WTC11 (cell line): Measurements from ENCODE around the gene KRT85. TPM values are rescaled to one million over a fixed set of nuclear protein-coding genes. Genes with fewer than 3 reads are reported as not detected.

Source experiments
- ATAC-seq: fragments of 200-7000 bp; cut with Tn5 transposase; 2 replicates; pipeline ENCODE4 v1.10.0; 2021; ENCODE audit warnings: mild to moderate bottlenecking, moderate library complexity
- CTCF ChIA-PET: fragments of 300-600 bp; sonication (Branson Sonifier 250); formaldehyde crosslinking; loops from one replicate; lab custom pipeline; 2021; ENCODE audit warnings: antibody characterized with exemption; lab: Charles Lee
- POLR2A ChIA-PET: fragments of 350-600 bp; sonication (Branson Sonifier 250); formaldehyde crosslinking; loops from one replicate; lab custom pipeline; 2021; ENCODE audit warnings: antibody characterized with exemption; lab: Charles Lee
- DNase-seq: peaks from one replicate; pipeline ENCODE4 v3.0.0; 2021; ENCODE audit warnings: low spot score
- H3K27ac Mint-ChIP-seq: 2 replicates; pipeline ENCODE4 v1.8.0; 2021; ENCODE audit warnings: mixed read lengths
- H3K27me3 Mint-ChIP-seq: 2 replicates; pipeline ENCODE4 v1.8.0; 2021; ENCODE audit warnings: low read depth, mild to moderate bottlenecking, moderate library complexity, mixed read lengths
- H3K36me3 Mint-ChIP-seq: 2 replicates; pipeline ENCODE4 v1.8.0; 2021; ENCODE audit warnings: mixed read lengths
- H3K4me1 Mint-ChIP-seq: 2 replicates; pipeline ENCODE4 v1.8.0; 2022; ENCODE audit warnings: mixed read lengths
- H3K4me3 Mint-ChIP-seq: 2 replicates; pipeline ENCODE4 v1.8.0; 2021; ENCODE audit warnings: mild to moderate bottlenecking, moderate library complexity, mixed read lengths
- H3K9me3 Mint-ChIP-seq: 2 replicates; pipeline ENCODE4 v1.8.0; 2021; ENCODE audit warnings: mixed read lengths
- CBFB ChIP-seq: sonication (generic); formaldehyde crosslinking; IDR thresholded peaks from 2 replicates; pipeline ENCODE4 v1.8.1; 2022; ENCODE audit warnings: mild to moderate bottlenecking, low read depth, missing genetic modification reagents
- CREM ChIP-seq: sonication (generic); formaldehyde crosslinking; IDR thresholded peaks from 2 replicates; pipeline ENCODE4 v1.8.1; 2022; ENCODE audit warnings: mild to moderate bottlenecking, missing genetic modification reagents, moderate library complexity
- HMGA2 ChIP-seq: fragments of 250-450 bp; sonication (Bioruptor Pico); IDR thresholded peaks from 2 replicates; pipeline ENCODE4 v1.4.0; 2021; ENCODE audit warnings: mild to moderate bottlenecking, moderate library complexity
- NR1H2 ChIP-seq: sonication (generic); formaldehyde crosslinking; IDR thresholded peaks from 2 replicates; pipeline ENCODE4 v1.9.0; 2021; ENCODE audit warnings: mild to moderate bottlenecking, moderate library complexity, missing genetic modification reagents
- PRRX2 ChIP-seq: fragments of 250-450 bp; sonication (Bioruptor Pico); IDR thresholded peaks from 2 replicates; pipeline ENCODE4 v1.8.0; 2021; ENCODE audit warnings: mild to moderate bottlenecking
- SOX15 ChIP-seq: fragments of 250-450 bp; sonication (Bioruptor Pico); IDR thresholded peaks from 2 replicates; pipeline ENCODE4 v1.9.0; 2021; ENCODE audit warnings: mild to moderate bottlenecking
- TEAD1 ChIP-seq: sonication (generic); formaldehyde crosslinking; IDR thresholded peaks from 2 replicates; pipeline ENCODE4 v1.8.0; 2022; ENCODE audit warnings: mild to moderate bottlenecking, missing genetic modification reagents
- ZNF219 ChIP-seq: sonication (generic); formaldehyde crosslinking; IDR thresholded peaks from 2 replicates; pipeline ENCODE4 v1.8.0; 2023; ENCODE audit warnings: missing genetic modification reagents, mild to moderate bottlenecking, borderline replicate concordance
- ZNF263 ChIP-seq: sonication (generic); formaldehyde crosslinking; IDR thresholded peaks from 2 replicates; pipeline ENCODE4 v1.8.1; 2022; ENCODE audit warnings: low read depth, mild to moderate bottlenecking, moderate library complexity, missing genetic modification reagents
- ZNF423 ChIP-seq: fragments of 250-450 bp; sonication (Bioruptor Pico); IDR thresholded peaks from 2 replicates; pipeline ENCODE4 v2.1.2; 2022; ENCODE audit warnings: mild to moderate bottlenecking, moderate library complexity
- total RNA-seq: library from RNA; stranded (reverse); gene quantifications from 3 replicates; pipeline ENCODE4 v1.2.3, GENCODE V29; 2021
- TF ChIP-seq, protein P1 (sequence below): sonication (generic); formaldehyde crosslinking; IDR thresholded peaks from 2 replicates; pipeline ENCODE4 v1.8.0; 2022; ENCODE audit warnings: mild to moderate bottlenecking, missing genetic modification reagents
- TF ChIP-seq, protein P2 (sequence below): sonication (generic); formaldehyde crosslinking; conservative IDR thresholded peaks from 2 replicates; pipeline ENCODE4 v1.8.1; 2023; ENCODE audit warnings: mild to moderate bottlenecking, low read depth, missing genetic modification reagents, moderate library complexity
- TF ChIP-seq, protein P3 (sequence below): sonication (generic); formaldehyde crosslinking; IDR thresholded peaks from 2 replicates; pipeline ENCODE4 v1.8.1; 2023; ENCODE audit warnings: mild to moderate bottlenecking, missing genetic modification reagents
- TF ChIP-seq, protein P4 (sequence below): fragments of 250-450 bp; sonication (Bioruptor Pico); IDR thresholded peaks from 2 replicates; pipeline ENCODE4 v1.9.0; 2021; ENCODE audit warnings: mild to moderate bottlenecking, borderline replicate concordance
- TF ChIP-seq, protein P5 (sequence below): sonication (generic); formaldehyde crosslinking; IDR thresholded peaks from 2 replicates; pipeline ENCODE4 v1.8.1; 2023; ENCODE audit warnings: mild to moderate bottlenecking, missing genetic modification reagents, moderate library complexity
- TF ChIP-seq, protein P6 (sequence below): sonication (generic); formaldehyde crosslinking; IDR thresholded peaks from 2 replicates; pipeline ENCODE4 v1.8.0; 2022; ENCODE audit warnings: missing genetic modification reagents
- TF ChIP-seq, protein P7 (sequence below): sonication (generic); formaldehyde crosslinking; conservative IDR thresholded peaks from 2 replicates; pipeline ENCODE4 v1.8.1; 2022; ENCODE audit warnings: mild to moderate bottlenecking, missing genetic modification reagents
- TF ChIP-seq, protein P8 (sequence below): sonication (generic); formaldehyde crosslinking; IDR thresholded peaks from 2 replicates; pipeline ENCODE4 v1.8.1; 2022; ENCODE audit warnings: mild to moderate bottlenecking, moderate library complexity, missing genetic modification reagents

Gene KRT85
- total RNA-seq, 1 experiment from 2014 or later = not detected

DNA sequence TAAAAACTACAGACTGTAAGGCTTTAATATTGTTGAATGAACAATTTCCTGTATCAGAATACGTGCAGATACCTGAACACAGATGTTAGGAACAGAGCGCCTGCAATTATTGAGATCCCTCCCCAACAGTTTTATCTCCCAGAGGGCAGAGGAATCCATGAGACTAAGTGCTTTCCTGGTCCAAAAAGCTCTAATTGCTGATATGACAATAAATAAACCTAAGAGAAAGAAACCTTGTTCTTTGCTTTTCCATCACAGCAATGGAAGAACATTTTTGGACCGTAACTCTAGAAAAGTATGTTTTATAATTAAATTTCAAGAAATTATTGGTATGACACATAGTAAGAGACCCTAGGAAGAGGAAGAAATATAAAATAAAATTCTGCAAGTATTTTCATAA lies 33.1 kb downstream of the KRT85 start:
- DNase-seq = no peak
- no peaks in the 10 kb centered on the region; the same call in 1 of the 2 replicates for H3K9me3 Mint-ChIP-seq
- ChIA-PET POLR2A (no interaction called here), CTCF (interaction anchor here (1.1 to 1.5 kb wide), 3 partner anchors 26 to 55 kb away, joined by 3 to 4 read pairs (median 4); no protein-coding TSS in a partner anchor)
- no peaks in the 10 kb centered on the region; the same call in 1 of the 2 replicates for H3K27me3 Mint-ChIP-seq
- peaks cover 7% of the 10 kb centered on the region for H3K4me1 Mint-ChIP-seq
- H3K36me3 Mint-ChIP-seq = no peaks in the 10 kb centered on the region
- no peak overlapping the region for H3K4me3 Mint-ChIP-seq
- H3K27ac Mint-ChIP-seq = no peak overlapping the region
- ATAC-seq = no peak
- TF ChIP-seq TEAD1 (CRISPR knock-in tag) (no peak), ZNF219 (CRISPR knock-in tag) (no peak), ZNF423 (CRISPR knock-in tag) (no peak), CBFB (no peak), SOX15 (CRISPR knock-in tag) (no peak), CREM (CRISPR knock-in tag) (no peak), NR1H2 (CRISPR knock-in tag) (no peak), HMGA2 (CRISPR knock-in tag) (no peak), PRRX2 (no peak), ZNF263 (CRISPR knock-in tag) (no peak)
- TF ChIP-seq, protein P1, sequence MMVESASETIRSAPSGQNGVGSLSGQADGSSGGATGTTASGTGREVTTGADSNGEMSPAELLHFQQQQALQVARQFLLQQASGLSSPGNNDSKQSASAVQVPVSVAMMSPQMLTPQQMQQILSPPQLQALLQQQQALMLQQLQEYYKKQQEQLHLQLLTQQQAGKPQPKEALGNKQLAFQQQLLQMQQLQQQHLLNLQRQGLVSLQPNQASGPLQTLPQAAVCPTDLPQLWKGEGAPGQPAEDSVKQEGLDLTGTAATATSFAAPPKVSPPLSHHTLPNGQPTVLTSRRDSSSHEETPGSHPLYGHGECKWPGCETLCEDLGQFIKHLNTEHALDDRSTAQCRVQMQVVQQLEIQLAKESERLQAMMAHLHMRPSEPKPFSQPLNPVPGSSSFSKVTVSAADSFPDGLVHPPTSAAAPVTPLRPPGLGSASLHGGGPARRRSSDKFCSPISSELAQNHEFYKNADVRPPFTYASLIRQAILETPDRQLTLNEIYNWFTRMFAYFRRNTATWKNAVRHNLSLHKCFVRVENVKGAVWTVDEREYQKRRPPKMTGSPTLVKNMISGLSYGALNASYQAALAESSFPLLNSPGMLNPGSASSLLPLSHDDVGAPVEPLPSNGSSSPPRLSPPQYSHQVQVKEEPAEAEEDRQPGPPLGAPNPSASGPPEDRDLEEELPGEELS (CRISPR knock-in tag) = no peak
- TF ChIP-seq, protein P2, sequence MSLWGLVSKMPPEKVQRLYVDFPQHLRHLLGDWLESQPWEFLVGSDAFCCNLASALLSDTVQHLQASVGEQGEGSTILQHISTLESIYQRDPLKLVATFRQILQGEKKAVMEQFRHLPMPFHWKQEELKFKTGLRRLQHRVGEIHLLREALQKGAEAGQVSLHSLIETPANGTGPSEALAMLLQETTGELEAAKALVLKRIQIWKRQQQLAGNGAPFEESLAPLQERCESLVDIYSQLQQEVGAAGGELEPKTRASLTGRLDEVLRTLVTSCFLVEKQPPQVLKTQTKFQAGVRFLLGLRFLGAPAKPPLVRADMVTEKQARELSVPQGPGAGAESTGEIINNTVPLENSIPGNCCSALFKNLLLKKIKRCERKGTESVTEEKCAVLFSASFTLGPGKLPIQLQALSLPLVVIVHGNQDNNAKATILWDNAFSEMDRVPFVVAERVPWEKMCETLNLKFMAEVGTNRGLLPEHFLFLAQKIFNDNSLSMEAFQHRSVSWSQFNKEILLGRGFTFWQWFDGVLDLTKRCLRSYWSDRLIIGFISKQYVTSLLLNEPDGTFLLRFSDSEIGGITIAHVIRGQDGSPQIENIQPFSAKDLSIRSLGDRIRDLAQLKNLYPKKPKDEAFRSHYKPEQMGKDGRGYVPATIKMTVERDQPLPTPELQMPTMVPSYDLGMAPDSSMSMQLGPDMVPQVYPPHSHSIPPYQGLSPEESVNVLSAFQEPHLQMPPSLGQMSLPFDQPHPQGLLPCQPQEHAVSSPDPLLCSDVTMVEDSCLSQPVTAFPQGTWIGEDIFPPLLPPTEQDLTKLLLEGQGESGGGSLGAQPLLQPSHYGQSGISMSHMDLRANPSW = no peak
- TF ChIP-seq, protein P3, sequence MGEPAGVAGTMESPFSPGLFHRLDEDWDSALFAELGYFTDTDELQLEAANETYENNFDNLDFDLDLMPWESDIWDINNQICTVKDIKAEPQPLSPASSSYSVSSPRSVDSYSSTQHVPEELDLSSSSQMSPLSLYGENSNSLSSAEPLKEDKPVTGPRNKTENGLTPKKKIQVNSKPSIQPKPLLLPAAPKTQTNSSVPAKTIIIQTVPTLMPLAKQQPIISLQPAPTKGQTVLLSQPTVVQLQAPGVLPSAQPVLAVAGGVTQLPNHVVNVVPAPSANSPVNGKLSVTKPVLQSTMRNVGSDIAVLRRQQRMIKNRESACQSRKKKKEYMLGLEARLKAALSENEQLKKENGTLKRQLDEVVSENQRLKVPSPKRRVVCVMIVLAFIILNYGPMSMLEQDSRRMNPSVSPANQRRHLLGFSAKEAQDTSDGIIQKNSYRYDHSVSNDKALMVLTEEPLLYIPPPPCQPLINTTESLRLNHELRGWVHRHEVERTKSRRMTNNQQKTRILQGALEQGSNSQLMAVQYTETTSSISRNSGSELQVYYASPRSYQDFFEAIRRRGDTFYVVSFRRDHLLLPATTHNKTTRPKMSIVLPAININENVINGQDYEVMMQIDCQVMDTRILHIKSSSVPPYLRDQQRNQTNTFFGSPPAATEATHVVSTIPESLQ (CRISPR knock-in tag) = no peak
- TF ChIP-seq, protein P4, sequence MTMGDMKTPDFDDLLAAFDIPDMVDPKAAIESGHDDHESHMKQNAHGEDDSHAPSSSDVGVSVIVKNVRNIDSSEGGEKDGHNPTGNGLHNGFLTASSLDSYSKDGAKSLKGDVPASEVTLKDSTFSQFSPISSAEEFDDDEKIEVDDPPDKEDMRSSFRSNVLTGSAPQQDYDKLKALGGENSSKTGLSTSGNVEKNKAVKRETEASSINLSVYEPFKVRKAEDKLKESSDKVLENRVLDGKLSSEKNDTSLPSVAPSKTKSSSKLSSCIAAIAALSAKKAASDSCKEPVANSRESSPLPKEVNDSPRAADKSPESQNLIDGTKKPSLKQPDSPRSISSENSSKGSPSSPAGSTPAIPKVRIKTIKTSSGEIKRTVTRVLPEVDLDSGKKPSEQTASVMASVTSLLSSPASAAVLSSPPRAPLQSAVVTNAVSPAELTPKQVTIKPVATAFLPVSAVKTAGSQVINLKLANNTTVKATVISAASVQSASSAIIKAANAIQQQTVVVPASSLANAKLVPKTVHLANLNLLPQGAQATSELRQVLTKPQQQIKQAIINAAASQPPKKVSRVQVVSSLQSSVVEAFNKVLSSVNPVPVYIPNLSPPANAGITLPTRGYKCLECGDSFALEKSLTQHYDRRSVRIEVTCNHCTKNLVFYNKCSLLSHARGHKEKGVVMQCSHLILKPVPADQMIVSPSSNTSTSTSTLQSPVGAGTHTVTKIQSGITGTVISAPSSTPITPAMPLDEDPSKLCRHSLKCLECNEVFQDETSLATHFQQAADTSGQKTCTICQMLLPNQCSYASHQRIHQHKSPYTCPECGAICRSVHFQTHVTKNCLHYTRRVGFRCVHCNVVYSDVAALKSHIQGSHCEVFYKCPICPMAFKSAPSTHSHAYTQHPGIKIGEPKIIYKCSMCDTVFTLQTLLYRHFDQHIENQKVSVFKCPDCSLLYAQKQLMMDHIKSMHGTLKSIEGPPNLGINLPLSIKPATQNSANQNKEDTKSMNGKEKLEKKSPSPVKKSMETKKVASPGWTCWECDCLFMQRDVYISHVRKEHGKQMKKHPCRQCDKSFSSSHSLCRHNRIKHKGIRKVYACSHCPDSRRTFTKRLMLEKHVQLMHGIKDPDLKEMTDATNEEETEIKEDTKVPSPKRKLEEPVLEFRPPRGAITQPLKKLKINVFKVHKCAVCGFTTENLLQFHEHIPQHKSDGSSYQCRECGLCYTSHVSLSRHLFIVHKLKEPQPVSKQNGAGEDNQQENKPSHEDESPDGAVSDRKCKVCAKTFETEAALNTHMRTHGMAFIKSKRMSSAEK = no peak
- TF ChIP-seq, protein P5, sequence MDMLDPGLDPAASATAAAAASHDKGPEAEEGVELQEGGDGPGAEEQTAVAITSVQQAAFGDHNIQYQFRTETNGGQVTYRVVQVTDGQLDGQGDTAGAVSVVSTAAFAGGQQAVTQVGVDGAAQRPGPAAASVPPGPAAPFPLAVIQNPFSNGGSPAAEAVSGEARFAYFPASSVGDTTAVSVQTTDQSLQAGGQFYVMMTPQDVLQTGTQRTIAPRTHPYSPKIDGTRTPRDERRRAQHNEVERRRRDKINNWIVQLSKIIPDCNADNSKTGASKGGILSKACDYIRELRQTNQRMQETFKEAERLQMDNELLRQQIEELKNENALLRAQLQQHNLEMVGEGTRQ = no peak
- TF ChIP-seq, protein P6, sequence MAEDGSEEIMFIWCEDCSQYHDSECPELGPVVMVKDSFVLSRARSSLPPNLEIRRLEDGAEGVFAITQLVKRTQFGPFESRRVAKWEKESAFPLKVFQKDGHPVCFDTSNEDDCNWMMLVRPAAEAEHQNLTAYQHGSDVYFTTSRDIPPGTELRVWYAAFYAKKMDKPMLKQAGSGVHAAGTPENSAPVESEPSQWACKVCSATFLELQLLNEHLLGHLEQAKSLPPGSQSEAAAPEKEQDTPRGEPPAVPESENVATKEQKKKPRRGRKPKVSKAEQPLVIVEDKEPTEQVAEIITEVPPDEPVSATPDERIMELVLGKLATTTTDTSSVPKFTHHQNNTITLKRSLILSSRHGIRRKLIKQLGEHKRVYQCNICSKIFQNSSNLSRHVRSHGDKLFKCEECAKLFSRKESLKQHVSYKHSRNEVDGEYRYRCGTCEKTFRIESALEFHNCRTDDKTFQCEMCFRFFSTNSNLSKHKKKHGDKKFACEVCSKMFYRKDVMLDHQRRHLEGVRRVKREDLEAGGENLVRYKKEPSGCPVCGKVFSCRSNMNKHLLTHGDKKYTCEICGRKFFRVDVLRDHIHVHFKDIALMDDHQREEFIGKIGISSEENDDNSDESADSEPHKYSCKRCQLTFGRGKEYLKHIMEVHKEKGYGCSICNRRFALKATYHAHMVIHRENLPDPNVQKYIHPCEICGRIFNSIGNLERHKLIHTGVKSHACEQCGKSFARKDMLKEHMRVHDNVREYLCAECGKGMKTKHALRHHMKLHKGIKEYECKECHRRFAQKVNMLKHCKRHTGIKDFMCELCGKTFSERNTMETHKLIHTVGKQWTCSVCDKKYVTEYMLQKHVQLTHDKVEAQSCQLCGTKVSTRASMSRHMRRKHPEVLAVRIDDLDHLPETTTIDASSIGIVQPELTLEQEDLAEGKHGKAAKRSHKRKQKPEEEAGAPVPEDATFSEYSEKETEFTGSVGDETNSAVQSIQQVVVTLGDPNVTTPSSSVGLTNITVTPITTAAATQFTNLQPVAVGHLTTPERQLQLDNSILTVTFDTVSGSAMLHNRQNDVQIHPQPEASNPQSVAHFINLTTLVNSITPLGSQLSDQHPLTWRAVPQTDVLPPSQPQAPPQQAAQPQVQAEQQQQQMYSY (CRISPR knock-in tag) = no peak
- TF ChIP-seq, protein P7, sequence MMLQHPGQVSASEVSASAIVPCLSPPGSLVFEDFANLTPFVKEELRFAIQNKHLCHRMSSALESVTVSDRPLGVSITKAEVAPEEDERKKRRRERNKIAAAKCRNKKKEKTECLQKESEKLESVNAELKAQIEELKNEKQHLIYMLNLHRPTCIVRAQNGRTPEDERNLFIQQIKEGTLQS (CRISPR knock-in tag) = no peak
- TF ChIP-seq, protein P8, sequence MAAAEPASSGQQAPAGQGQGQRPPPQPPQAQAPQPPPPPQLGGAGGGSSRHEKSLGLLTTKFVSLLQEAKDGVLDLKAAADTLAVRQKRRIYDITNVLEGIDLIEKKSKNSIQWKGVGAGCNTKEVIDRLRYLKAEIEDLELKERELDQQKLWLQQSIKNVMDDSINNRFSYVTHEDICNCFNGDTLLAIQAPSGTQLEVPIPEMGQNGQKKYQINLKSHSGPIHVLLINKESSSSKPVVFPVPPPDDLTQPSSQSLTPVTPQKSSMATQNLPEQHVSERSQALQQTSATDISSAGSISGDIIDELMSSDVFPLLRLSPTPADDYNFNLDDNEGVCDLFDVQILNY (CRISPR knock-in tag) = no peak
